ENCODE measurements around the gene SYT7.
"Not testable (repeated sequence)": the region's sequence is repeated elsewhere in the genome, so short reads cannot be mapped to it uniquely, and the experiment has no call there.

Gene SYT7

GRCh38 chr11:61472868-61473267 lies 108.0 kb downstream of the SYT7 start:
- Histone ChIP-seq H3K27me3 (ENCODE audit: insufficient read depth, low read length) (peaks cover 2% of the 10 kb centered on the region; the same call in 1 of the 2 replicates), H3K9me3 (ENCODE audit: insufficient read depth, low read depth, low read length) (no peaks in the 10 kb centered on the region), H3K4me3 (ENCODE audit: low read length) (no peak overlapping the region), H3K27ac (ENCODE audit: low read length) (no peak overlapping the region), H3K36me3 (ENCODE audit: insufficient read depth, low read depth, low read length) (no peaks in the 10 kb centered on the region; the same call in 1 of the 2 replicates), H3K4me1 (ENCODE audit: insufficient read depth, low read length) (no peaks in the 10 kb centered on the region), H3K9ac (ENCODE audit: low read depth, low read length) (no peak overlapping the region)

GRCh38 chr11:61472282-61472681 lies 108.6 kb downstream of the SYT7 start:
- H3K27ac ChIP-seq (ENCODE audit: low read length), result no peak overlapping the region
- H3K4me1 ChIP-seq (ENCODE audit: insufficient read depth, low read length), result no peaks in the 10 kb centered on the region
- no peaks in the 10 kb centered on the region for H3K27me3 ChIP-seq (ENCODE audit: insufficient read depth, low read length)
- no peak overlapping the region for H3K9ac ChIP-seq (ENCODE audit: low read depth, low read length)
- H3K4me3 ChIP-seq (ENCODE audit: low read length), result no peak overlapping the region
- no peaks in the 10 kb centered on the region for H3K9me3 ChIP-seq (ENCODE audit: insufficient read depth, low read depth, low read length)
- H3K36me3 ChIP-seq (ENCODE audit: insufficient read depth, low read depth, low read length), result no peaks in the 10 kb centered on the region; the same call in 1 of the 2 replicates

GRCh38 chr11:61468002-61468401 lies 112.9 kb downstream of the SYT7 start:
- no peak overlapping the region for H3K9ac ChIP-seq (ENCODE audit: low read depth, low read length)
- H3K4me3 ChIP-seq (ENCODE audit: low read length), result no peak overlapping the region
- no peaks in the 10 kb centered on the region for H3K27me3 ChIP-seq (ENCODE audit: insufficient read depth, low read length)
- H3K27ac ChIP-seq (ENCODE audit: low read length), result no peak overlapping the region
- no peaks in the 10 kb centered on the region for H3K9me3 ChIP-seq (ENCODE audit: insufficient read depth, low read depth, low read length)
- H3K4me1 ChIP-seq (ENCODE audit: insufficient read depth, low read length), result no peaks in the 10 kb centered on the region
- H3K36me3 ChIP-seq (ENCODE audit: insufficient read depth, low read depth, low read length), result no peaks in the 10 kb centered on the region

GRCh38 chr11:61467602-61468001 lies 113.3 kb downstream of the SYT7 start:
- H3K9me3 ChIP-seq (ENCODE audit: insufficient read depth, low read depth, low read length); H3K36me3 ChIP-seq (ENCODE audit: insufficient read depth, low read depth, low read length); H3K9ac ChIP-seq (ENCODE audit: low read depth, low read length): not testable (repeated sequence)

More at GRCh38 chr11:61467602-61468001, 113.3 kb downstream of the SYT7 start:
- not testable (repeated sequence) for H3K27ac ChIP-seq (ENCODE audit: low read length); H3K4me3 ChIP-seq (ENCODE audit: low read length); H3K27me3 ChIP-seq (ENCODE audit: insufficient read depth, low read length); H3K4me1 ChIP-seq (ENCODE audit: insufficient read depth, low read length)

Measured in iPS-20b (cell line).